Naive thymus-derived CD8-positive, alpha-beta T cell (primary cell): ENCODE data around the gene C1QTNF6. TPM values are rescaled to one million over a fixed set of nuclear protein-coding genes. Genes with fewer than 3 reads are reported as not detected.

Experiments
- ATAC-seq, 2 donors: fragments of 150-1000 bp; cut with Tn5 transposase in 1 of 2; sonication (Bioruptor Pico), chemical (Tn5 transposase) in 1 of 2; 1 replicate in 1 of 2; 2 replicates in 1 of 2; pipeline ENCODE4 v1.10.0; 2021; ENCODE audit warnings: mild to moderate bottlenecking in 2 of 2, moderate library complexity in 2 of 2
- POLR2A ChIA-PET: fragments of 350-600 bp; sonication (Branson Sonifier 250); formaldehyde crosslinking; loops from one replicate; lab custom pipeline; 2021; ENCODE audit warnings: antibody characterized with exemption; lab: Charles Lee
- DNase-seq, 10 donors: peaks; one replicate each; pipeline versions ENCODE4 v3.0.0 to v3.0.0-alpha.2; 2020 to 2022
- H3K27ac Mint-ChIP-seq, 10 donors: one replicate each; pipeline ENCODE4 v1.8.0; 2020 to 2022; ENCODE audit warnings: mild to moderate bottlenecking in 10 of 10, mixed read lengths in 10 of 10, moderate library complexity in 4 of 10, inconsistent platforms in 1 of 10
- H3K27me3 Mint-ChIP-seq, 5 donors: one replicate each; pipeline ENCODE4 v1.8.0; 2021 to 2022; ENCODE audit warnings: mixed read lengths in 5 of 5
- H3K36me3 Mint-ChIP-seq, 3 donors: one replicate each; pipeline ENCODE4 v1.8.0; 2020 to 2022; ENCODE audit warnings: mixed read lengths in 3 of 3, mild to moderate bottlenecking in 2 of 3, inconsistent platforms in 1 of 3
- H3K4me1 Mint-ChIP-seq, 4 donors: one replicate each; pipeline ENCODE4 v1.8.0; 2021 to 2022; ENCODE audit warnings: mixed read lengths in 4 of 4
- H3K4me3 Mint-ChIP-seq, 10 donors: one replicate each; pipeline ENCODE4 v1.8.0; 2020 to 2022; ENCODE audit warnings: mild to moderate bottlenecking in 10 of 10, mixed read lengths in 10 of 10, moderate library complexity in 6 of 10, inconsistent platforms in 1 of 10
- H3K9me3 Mint-ChIP-seq, 9 donors: one replicate each; pipeline ENCODE4 v1.8.0; 2020 to 2022; ENCODE audit warnings: mixed read lengths in 9 of 9, mild to moderate bottlenecking in 3 of 9, inconsistent platforms in 1 of 9, moderate library complexity in 1 of 9
- polyA plus RNA-seq, 3 donors: library from polyadenylated mRNA; unstranded; fragments of 300-500 nt; fragmentation: Illumina TruSeq; gene quantifications; one replicate each; pipeline ENCODE4 v1.2.3, GENCODE V29; 2021
- total RNA-seq, 8 experiments: library from RNA in 2 of 8; stranded (reverse) in 2 of 8; gene quantifications; one replicate each; pipeline ENCODE4 v1.2.3 and lab custom pipeline; 2021 to 2026

Gene C1QTNF6
- total and polyA plus RNA-seq, 5 experiments from 2014 or later: 0.68 to 25.7 (median 4.0) TPM

DNA sequence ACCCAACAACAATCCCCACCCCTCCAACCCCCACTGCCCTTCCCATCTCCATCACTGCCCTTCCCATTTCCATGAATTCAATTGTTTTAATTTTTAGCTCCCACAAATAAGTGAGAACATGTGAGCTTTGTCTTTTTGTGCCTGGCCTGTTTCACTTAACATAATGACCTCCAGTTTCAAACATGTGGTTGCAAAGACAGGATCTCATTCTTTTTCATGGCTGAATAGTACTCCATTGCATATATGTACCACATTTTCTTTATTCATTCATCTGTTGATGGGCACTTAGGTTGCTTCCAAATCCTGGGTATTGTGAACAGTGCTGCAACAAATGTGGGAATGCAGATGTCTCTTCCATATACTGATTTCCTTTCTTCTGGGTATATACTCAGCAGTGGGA, 37.3 kb downstream of the C1QTNF6 start:
- no peaks in the 10 kb centered on the region for H3K27me3 Mint-ChIP-seq
- H3K27ac Mint-ChIP-seq: peak overlapping the region; percentile 96 to 99 (median 98)
- H3K4me1 Mint-ChIP-seq: peaks cover 38 to 61% (median 53%) of the 10 kb centered on the region in 4 donors
- ATAC-seq: no peak
- H3K9me3 Mint-ChIP-seq: peaks cover 0 to 10% (median 0%) of the 10 kb centered on the region in 9 donors
- H3K36me3 Mint-ChIP-seq: peaks cover 0 to 5% (median 0%) of the 10 kb centered on the region in 3 donors
- peak overlapping the region in 7 of 10 donors; percentile 9 to 91 (median 27) for H3K4me3 Mint-ChIP-seq
- no peak for DNase-seq
- POLR2A ChIA-PET: interaction anchor here (1.4 to 7.5 kb wide), 8 partner anchors 11 to 100 kb away, joined by 3 to 104 read pairs (median 8); no protein-coding TSS in a partner anchor

DNA sequence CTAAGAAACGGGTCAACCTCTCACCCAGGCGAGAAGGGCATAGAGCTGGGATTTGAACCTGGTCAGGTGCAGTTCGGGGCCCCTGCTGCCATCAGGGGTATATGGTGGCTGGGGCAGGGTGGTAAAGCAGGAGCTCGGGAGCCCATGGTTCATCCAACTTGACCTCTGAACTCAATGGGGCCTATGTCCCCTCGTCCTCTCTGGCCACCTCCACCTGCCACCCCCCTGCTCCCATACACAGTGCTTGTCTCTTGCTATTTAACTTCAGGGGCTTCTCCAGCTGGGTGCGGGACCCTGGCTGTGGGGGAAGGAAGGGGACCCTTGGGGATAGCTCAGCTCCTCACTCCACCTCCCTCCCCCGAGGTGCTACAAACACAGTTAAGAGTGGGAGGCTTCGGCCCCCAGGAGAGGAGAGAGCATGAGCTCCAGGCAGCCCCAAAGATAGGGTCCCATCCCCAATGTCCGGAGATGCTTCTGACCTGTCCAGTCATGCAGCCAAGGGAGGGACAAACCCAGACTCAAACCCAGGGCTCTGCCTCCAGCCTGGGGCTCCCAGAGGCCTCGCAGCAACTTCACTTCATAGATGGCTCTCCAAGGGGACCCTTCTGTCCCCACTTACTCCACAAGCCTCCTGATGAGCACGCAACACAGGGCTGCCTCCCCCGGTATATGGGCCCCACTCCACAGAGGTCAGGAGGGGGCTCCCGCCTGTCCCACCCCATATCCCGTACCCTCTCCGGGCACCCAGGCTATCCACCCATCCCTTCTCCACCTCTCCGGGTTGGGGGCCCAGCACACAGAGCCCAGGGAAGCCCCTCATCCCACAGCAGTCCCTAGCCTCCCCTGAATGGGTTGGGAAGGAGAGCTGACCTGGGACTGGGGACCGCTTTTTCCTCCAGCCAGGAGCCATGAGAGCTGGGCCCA, 39.0 kb downstream of the C1QTNF6 start:
- Mint-ChIP-seq H3K4me1 (peaks cover 40 to 78% (median 65%) of the 10 kb centered on the region in 4 donors), H3K27me3 (no peaks in the 10 kb centered on the region), H3K4me3 (peak overlapping the region; percentile 89 to 94 (median 90)), H3K36me3 (peaks cover 0 to 16% (median 2%) of the 10 kb centered on the region in 3 donors), H3K27ac (peak overlapping the region; percentile 96 to 99 (median 98)), H3K9me3 (peaks cover 0 to 10% (median 0%) of the 10 kb centered on the region in 9 donors)
- ATAC-seq (peak in 1 of 2 donors; percentile 17), DNase-seq (peak in 1 of 10 donors; percentile 51)
- POLR2A ChIA-PET: interaction anchor here (0.7 to 7.5 kb wide), 27 partner anchors 8 to 789 kb away, joined by 3 to 104 read pairs (median 5); partner anchors contain the start of genes MFNG and RAC2

DNA sequence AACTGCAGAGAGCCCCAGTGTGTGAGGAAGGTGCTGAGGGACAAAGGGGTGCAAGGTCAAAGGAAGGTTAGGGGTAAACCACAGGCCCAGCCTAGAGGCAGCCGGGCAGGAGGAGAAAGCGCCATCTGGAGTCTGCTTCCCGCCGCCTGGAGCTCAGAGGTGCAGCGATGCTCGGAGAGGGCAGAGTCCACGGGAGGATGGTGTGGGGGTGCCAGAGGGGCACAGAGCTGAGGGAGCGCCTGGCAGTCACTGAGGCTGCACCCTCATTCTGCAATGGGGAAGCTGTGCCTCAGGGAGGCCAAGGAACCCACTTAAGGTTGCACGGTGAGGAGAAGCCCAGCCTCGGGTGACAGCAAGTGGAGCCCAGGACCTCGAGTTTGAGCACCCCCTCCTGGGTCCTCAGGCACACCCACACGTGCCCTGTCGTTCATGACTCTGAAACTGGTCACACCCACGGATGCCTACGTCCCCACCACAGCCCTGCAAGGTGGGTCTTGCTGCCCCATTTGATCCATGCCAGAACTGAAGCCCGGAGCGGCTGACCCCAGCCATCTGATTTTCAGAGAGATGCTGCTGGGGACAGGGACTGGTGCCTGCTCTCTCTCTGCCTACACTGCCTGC, 39.9 kb downstream of the C1QTNF6 start:
- peak in 8 of 10 donors; percentile 16 to 63 (median 39) for DNase-seq
- Mint-ChIP-seq H3K27me3 (no peaks in the 10 kb centered on the region), H3K4me3 (peak overlapping the region; percentile 89 to 94 (median 90)), H3K27ac (peak overlapping the region; percentile 96 to 99 (median 98)), H3K4me1 (peaks cover 45 to 84% (median 72%) of the 10 kb centered on the region in 4 donors), H3K9me3 (peaks cover 0 to 10% (median 0%) of the 10 kb centered on the region in 9 donors), H3K36me3 (peaks cover 0 to 23% (median 7%) of the 10 kb centered on the region in 3 donors)
- peak; percentile 14 to 27 for ATAC-seq
- POLR2A ChIA-PET: interaction anchor here (1.1 to 7.5 kb wide), 11 partner anchors 12 to 339 kb away, joined by 3 to 104 read pairs (median 14); partner anchors contain the start of genes MFNG and RAC2

DNA sequence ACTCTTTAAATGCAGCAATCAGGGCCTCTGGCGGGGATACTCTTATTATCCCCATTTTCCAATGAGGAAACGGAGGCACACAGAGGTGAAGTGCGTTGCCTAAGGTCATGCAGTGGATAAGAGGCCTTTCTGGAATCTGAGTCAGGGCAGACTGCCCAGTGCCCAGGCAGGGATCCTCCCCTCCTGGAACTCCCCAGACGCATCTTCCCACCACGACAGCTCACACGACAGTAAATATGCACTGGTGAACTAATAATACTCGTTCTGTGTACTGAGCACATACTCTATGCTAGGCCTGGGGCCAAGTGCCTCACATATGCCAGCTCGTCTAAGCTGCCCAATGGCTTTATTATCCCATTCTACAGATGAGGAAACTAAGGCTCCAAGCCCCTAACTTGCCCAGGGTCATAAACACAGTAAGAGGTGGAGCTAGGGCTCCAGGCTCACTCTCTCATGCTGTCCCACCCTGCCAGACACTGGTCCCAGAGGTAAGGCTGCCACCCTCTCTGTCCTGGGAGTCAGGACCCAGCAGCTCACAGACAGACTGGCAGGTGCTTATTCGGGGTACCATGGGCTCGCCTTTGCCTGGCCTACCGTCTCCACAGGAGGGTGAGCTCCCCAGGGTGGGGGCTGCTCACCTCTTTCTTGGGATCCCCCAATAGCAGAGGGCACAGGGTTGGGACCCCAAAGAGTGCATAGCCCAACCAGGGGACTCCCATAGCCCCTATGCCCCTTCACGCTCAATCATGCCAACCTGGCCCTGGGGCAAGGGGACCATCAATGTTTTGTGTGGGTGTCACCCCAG, 40.7 kb downstream of the C1QTNF6 start:
- peaks cover 0 to 10% (median 0%) of the 10 kb centered on the region in 9 donors for H3K9me3 Mint-ChIP-seq
- ATAC-seq: no peak
- H3K27ac Mint-ChIP-seq: peak overlapping the region; percentile 96 to 99 (median 98)
- peak in 1 of 10 donors; percentile 47 for DNase-seq
- peaks cover 0 to 30% (median 10%) of the 10 kb centered on the region in 3 donors for H3K36me3 Mint-ChIP-seq
- POLR2A ChIA-PET: interaction anchor here (0.7 to 7.5 kb wide), 11 partner anchors 11 to 371 kb away, joined by 3 to 104 read pairs (median 10); partner anchors contain the start of genes IFT27 and RAC2
- H3K4me1 Mint-ChIP-seq: peaks cover 48 to 90% (median 78%) of the 10 kb centered on the region in 4 donors
- H3K27me3 Mint-ChIP-seq: no peaks in the 10 kb centered on the region
- peak overlapping the region; percentile 89 to 94 (median 90) for H3K4me3 Mint-ChIP-seq

DNA sequence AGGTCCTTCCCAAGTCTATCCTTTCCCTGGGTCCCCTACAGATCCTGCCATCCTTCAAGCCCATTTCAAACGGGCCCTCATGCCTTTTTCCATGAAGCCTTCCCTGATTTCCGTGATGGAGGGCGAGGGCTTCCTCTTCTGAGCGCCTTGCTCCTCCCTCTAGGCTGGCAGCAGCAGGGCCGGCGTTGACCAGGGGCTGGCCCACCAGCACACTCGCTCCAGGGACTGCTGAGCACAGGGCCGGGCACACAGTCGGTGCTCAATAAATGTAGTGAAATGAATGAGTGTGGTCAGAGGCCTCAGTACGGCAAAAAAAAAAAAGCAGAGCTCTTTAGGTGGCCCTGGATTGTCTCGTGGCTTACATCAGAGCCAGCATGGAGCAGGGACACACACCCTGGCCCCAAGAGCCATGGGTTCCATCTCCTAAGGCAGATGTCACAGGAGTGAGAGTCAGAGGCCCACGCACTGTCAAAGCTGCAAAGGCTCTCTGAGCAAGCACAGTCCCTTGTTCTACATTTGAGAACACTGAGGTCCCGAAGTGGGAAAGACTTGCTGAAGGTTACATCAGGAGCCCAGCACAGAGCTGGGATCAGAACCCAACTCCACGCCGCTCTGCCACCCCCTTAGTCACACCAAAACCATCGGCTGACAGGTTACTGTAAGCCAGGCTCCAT, 41.4 kb downstream of the C1QTNF6 start:
- Mint-ChIP-seq H3K36me3 (peaks cover 0 to 34% (median 10%) of the 10 kb centered on the region in 3 donors), H3K4me1 (peaks cover 48 to 88% (median 75%) of the 10 kb centered on the region in 4 donors), H3K27ac (peak overlapping the region; percentile 96 to 99 (median 98)), H3K27me3 (no peaks in the 10 kb centered on the region), H3K9me3 (peaks cover 0 to 10% (median 0%) of the 10 kb centered on the region in 9 donors), H3K4me3 (peak overlapping the region; percentile 89 to 94 (median 90))
- peak in 1 of 10 donors; percentile 19 for DNase-seq
- POLR2A ChIA-PET: interaction anchor here (0.7 to 7.5 kb wide), 7 partner anchors 15 to 371 kb away, joined by 3 to 104 read pairs (median 21); partner anchors contain the start of genes IFT27 and RAC2
- ATAC-seq: no peak

DNA sequence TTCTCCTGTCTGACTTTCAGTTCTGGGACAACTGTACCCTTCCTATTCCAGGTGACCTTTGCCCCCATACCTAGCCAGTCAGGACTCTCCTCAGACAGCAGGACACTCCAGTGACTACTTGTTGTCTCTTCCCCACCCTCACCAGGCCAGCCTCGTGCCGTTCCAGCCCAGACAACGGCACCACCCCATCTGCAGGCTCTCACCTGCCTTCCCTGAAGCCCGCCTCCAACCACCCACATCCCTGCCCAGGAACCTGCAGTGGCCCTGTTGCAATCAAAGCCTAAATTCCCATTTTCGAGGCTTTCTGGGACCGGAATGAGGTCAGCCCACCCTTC, 42.0 kb downstream of the C1QTNF6 start:
- H3K4me3 Mint-ChIP-seq: peak overlapping the region; percentile 50 to 94 (median 90)
- no peak for ATAC-seq
- H3K27ac Mint-ChIP-seq: peak overlapping the region; percentile 81 to 99 (median 98)
- peaks cover 0 to 4% (median 0%) of the 10 kb centered on the region in 9 donors for H3K9me3 Mint-ChIP-seq
- POLR2A ChIA-PET: interaction anchor here (1.1 to 4.8 kb wide), 3 partner anchors 14 to 97 kb away, joined by 3 to 21 read pairs (median 4); partner anchors contain the start of gene RAC2
- peak in 1 of 10 donors; percentile 50 for DNase-seq
- no peaks in the 10 kb centered on the region for H3K27me3 Mint-ChIP-seq
- peaks cover 0 to 39% (median 10%) of the 10 kb centered on the region in 3 donors for H3K36me3 Mint-ChIP-seq
- peaks cover 46 to 82% (median 70%) of the 10 kb centered on the region in 4 donors for H3K4me1 Mint-ChIP-seq

DNA sequence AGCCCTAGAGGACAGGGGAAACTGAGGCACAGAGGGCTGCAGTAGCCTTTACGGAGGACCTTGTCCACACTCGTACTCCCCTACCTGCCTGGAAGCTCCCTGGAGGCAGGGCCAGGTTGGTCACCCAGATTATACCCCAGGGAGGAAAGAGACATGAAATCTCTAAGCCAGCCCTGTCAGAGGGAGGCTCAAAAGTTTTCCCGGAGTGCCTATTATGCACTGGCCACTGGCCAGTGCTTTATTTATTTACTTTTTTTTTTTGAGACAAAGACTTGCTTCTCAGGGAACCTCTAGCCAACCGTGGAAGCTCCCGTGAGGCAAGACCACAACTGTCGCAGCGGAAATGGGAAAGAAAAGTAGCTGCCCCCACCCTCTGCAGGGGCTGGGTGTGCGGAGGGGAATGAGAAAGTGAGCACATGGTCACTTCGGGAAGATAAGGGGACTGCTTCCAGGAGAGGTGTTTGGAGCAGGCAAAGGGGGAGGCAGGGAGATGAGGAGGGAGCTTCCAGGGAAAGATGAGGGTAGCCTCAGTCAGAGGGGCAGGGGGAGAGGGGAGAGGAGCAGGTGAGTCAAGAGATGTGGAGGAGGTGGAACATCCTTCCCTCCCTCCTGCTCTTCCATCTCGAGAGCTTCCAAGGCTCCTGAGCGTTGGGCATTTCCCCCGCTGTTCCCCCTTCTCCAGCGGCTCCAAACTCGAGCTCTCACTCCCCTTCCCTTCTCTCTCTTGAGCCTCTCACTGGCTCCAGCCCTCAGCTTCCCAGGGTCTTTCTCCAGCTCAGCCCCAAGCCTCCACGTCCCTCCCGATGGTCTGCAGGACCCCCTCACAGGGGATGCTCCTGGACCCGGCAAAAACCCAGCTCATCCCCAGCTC, 42.6 kb downstream of the C1QTNF6 start:
- DNase-seq (peak in 1 of 10 donors; percentile 40), ATAC-seq (no peak)
- Mint-ChIP-seq H3K4me3 (peak overlapping the region; percentile 50 to 94 (median 90)), H3K36me3 (peaks cover 0 to 43% (median 10%) of the 10 kb centered on the region in 3 donors), H3K4me1 (peaks cover 43 to 76% (median 67%) of the 10 kb centered on the region in 4 donors), H3K27me3 (no peaks in the 10 kb centered on the region), H3K27ac (peak overlapping the region; percentile 87 to 99 (median 98)), H3K9me3 (peaks cover 0 to 2% (median 0%) of the 10 kb centered on the region in 9 donors)
- POLR2A ChIA-PET: interaction anchor here (0.7 to 4.8 kb wide), 4 partner anchors 13 to 98 kb away, joined by 3 to 21 read pairs (median 6); partner anchors contain the start of gene RAC2

DNA sequence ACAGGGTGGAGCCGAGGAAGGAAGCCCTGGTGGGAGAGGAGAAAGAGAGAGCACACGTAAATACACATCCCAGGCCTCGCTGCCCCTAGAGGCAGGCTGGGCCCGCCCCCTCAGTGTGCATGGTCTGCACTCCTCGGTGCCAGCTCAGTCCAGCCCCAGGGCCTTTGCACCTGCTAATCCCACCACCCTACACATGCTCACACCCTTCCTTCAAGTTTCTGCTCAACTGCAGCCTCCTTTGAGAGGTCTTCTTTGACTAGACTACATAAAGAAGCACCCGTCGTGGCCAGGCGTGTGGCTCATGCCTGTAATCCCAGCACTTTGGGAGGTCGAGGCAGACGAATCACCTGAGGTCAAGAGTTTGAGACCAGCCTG, 43.9 kb downstream of the C1QTNF6 start:
- POLR2A ChIA-PET: interaction anchor here (1.3 kb wide), 1 partner anchor 21 kb away, joined by 4 read pairs; no protein-coding TSS in a partner anchor
- H3K9me3 Mint-ChIP-seq: no peaks in the 10 kb centered on the region
- peaks cover 35 to 64% (median 60%) of the 10 kb centered on the region in 4 donors for H3K4me1 Mint-ChIP-seq
- peak overlapping the region in 7 of 10 donors; percentile 48 to 98 (median 96) for H3K27ac Mint-ChIP-seq
- no peak overlapping the region for H3K4me3 Mint-ChIP-seq
- DNase-seq (peak in 1 of 10 donors; percentile 21), ATAC-seq (no peak)
- no peaks in the 10 kb centered on the region for H3K27me3 Mint-ChIP-seq
- peaks cover 0 to 51% (median 10%) of the 10 kb centered on the region in 3 donors for H3K36me3 Mint-ChIP-seq

DNA sequence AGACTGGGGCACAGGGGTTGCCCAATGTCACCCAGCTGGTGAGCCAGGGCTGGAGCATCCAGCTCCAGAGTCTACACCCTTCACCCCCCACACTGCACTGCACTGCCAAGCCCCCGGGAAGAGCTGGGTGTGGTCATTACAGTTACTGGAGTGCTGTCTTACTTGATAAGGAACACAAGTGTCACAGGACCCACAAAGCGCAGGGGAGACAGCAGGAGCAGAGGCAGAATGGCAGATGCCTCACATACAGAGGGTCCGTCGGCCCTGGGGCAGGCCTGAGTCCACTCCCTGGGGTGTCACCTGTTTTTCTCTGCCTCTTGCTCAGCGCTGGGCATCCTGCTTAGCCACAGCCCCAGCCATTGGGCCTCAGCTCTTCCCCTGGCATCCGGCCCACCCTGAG, 46.1 kb downstream of the C1QTNF6 start:
- no peak overlapping the region for H3K4me3 Mint-ChIP-seq
- H3K27ac Mint-ChIP-seq: peak overlapping the region in 5 of 10 donors; percentile 25 to 54 (median 36)
- ATAC-seq (no peak), DNase-seq (peak in 1 of 10 donors; percentile 48)
- no peaks in the 10 kb centered on the region for H3K27me3 Mint-ChIP-seq
- H3K36me3 Mint-ChIP-seq: peaks cover 3 to 73% (median 16%) of the 10 kb centered on the region in 3 donors
- POLR2A ChIA-PET: interaction anchor here (1.2 to 2.4 kb wide), 4 partner anchors 8 to 56 kb away, joined by 3 to 10 read pairs (median 4); partner anchors contain the start of gene IL2RB
- no peaks in the 10 kb centered on the region for H3K9me3 Mint-ChIP-seq
- peaks cover 29 to 59% (median 49%) of the 10 kb centered on the region in 4 donors for H3K4me1 Mint-ChIP-seq

DNA sequence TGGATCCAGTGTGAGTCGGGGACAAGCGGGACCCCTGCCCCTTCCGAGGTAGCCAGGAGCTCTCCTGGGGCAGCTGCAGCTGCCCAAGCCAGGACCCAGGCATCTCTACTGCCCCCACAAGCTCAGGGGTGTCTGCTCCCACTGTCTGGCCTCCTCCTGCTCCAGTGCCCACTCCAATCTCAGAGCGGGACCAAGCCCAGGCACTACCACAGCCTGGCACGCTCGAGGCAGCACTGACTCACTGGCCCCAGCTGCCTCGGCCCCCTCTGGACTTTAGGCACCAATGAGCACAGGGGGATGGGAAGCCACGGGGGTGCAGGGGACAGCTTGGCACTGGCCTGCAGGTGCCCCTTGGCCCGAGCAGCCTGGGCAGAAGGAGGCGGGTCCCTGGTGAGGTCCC, 46.6 kb downstream of the C1QTNF6 start:
- Mint-ChIP-seq H3K9me3 (no peaks in the 10 kb centered on the region), H3K4me3 (no peak overlapping the region), H3K4me1 (peaks cover 29 to 58% (median 45%) of the 10 kb centered on the region in 4 donors), H3K27ac (peak overlapping the region in 3 of 10 donors; percentile 27 to 70 (median 54)), H3K36me3 (peaks cover 3 to 75% (median 20%) of the 10 kb centered on the region in 3 donors), H3K27me3 (no peaks in the 10 kb centered on the region)
- ATAC-seq: no peak
- DNase-seq: peak in 1 of 10 donors; percentile 54
- POLR2A ChIA-PET: interaction anchor here (1.2 to 2.4 kb wide), 3 partner anchors 8 to 56 kb away, joined by 3 to 10 read pairs (median 4); partner anchors contain the start of gene IL2RB
